ENCODE measurements around the gene OVCA2.

The OVCA2 gene

GRCh38 chr17:2054512-2055291 is 12.9 kb downstream of the OVCA2 start, which contains the start of gene HIC1:
Gene HIC1 (plus strand): TSS chr17:2055103. CDS start chr17:2056691, 1,588 bp downstream.
- no peak for DNase-seq

- no peak for DNase-seq
Measured at GRCh38 chr17:2055292-2056205, 13.7 kb downstream of the OVCA2 start.

- no peak for DNase-seq
Measured at GRCh38 chr17:2056206-2057174, 14.7 kb downstream of the OVCA2 start.

DNA sequence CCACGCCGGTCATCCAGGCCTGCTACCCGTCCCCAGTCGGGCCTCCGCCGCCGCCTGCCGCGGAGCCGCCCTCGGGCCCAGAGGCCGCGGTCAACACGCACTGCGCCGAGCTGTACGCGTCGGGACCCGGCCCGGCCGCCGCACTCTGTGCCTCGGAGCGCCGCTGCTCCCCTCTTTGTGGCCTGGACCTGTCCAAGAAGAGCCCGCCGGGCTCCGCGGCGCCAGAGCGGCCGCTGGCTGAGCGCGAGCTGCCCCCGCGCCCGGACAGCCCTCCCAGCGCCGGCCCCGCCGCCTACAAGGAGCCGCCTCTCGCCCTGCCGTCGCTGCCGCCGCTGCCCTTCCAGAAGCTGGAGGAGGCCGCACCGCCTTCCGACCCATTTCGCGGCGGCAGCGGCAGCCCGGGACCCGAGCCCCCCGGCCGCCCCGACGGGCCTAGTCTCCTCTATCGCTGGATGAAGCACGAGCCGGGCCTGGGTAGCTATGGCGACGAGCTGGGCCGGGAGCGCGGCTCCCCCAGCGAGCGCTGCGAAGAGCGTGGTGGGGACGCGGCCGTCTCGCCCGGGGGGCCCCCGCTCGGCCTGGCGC is 15.4 kb downstream of the OVCA2 start:
- no peak for DNase-seq

DNA sequence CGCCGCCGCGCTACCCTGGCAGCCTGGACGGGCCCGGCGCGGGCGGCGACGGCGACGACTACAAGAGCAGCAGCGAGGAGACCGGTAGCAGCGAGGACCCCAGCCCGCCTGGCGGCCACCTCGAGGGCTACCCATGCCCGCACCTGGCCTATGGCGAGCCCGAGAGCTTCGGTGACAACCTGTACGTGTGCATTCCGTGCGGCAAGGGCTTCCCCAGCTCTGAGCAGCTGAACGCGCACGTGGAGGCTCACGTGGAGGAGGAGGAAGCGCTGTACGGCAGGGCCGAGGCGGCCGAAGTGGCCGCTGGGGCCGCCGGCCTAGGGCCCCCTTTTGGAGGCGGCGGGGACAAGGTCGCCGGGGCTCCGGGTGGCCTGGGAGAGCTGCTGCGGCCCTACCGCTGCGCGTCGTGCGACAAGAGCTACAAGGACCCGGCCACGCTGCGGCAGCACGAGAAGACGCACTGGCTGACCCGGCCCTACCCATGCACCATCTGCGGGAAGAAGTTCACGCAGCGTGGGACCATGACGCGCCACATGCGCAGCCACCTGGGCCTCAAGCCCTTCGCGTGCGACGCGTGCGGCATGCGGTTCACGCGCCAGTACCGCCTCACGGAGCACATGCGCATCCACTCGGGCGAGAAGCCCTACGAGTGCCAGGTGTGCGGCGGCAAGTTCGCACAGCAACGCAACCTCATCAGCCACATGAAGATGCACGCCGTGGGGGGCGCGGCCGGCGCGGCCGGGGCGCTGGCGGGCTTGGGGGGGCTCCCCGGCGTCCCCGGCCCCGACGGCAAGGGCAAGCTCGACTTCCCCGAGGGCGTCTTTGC is 16.2 kb downstream of the OVCA2 start:
- DNase-seq = no peak

DNA sequence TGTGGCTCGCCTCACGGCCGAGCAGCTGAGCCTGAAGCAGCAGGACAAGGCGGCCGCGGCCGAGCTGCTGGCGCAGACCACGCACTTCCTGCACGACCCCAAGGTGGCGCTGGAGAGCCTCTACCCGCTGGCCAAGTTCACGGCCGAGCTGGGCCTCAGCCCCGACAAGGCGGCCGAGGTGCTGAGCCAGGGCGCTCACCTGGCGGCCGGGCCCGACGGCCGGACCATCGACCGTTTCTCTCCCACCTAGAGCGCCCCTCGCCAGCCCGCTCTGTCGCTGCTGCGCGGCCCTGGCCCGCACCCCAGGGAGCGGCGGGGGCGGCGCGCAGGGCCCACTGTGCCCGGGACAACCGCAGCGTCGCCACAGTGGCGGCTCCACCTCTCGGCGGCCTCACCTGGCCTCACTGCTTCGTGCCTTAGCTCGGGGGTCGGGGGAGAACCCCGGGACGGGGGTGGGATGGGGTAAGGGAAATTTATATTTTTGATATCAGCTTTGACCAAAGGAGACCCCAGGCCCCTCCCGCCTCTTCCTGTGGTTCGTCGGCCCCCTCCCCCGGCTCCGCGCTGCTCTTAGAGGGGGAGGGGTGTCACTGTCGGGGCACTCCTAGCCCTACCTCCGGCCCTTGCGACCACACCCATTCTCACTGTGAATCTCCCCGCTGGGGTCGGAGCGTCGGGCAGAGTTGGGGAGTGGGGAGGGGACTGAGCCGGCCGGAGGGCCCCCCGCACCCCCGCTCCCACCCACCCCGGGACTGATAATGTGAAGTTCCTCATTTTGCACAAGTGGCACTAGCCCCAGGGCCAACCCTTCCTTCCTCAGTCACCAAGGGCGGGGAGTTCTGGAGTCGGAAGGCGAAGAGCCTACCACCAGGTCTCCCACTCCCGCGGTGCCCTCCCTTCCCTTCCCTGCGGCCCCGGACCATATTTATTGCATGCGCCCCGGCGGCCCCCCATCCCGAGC is 17.0 kb downstream of the OVCA2 start:
- DNase-seq = no peak

GRCh38 chr17:2059547-2060384 is 17.9 kb downstream of the OVCA2 start:
- no peak for DNase-seq

DNA sequence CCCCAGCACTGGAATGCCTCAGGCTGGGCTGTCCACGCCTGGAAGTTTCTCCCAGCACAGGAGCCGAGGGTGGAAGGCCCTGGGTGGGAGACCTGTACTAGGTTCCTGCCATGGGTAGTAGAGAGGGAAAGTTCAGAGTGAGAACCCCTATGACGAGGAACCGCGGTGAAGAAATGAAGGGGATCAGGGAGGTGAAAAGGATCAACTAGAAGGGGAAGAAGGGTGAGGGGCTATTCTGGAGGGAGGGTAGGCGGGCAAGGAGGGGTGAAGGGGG is 18.5 kb downstream of the OVCA2 start:
- DNase-seq = no peak

DNA sequence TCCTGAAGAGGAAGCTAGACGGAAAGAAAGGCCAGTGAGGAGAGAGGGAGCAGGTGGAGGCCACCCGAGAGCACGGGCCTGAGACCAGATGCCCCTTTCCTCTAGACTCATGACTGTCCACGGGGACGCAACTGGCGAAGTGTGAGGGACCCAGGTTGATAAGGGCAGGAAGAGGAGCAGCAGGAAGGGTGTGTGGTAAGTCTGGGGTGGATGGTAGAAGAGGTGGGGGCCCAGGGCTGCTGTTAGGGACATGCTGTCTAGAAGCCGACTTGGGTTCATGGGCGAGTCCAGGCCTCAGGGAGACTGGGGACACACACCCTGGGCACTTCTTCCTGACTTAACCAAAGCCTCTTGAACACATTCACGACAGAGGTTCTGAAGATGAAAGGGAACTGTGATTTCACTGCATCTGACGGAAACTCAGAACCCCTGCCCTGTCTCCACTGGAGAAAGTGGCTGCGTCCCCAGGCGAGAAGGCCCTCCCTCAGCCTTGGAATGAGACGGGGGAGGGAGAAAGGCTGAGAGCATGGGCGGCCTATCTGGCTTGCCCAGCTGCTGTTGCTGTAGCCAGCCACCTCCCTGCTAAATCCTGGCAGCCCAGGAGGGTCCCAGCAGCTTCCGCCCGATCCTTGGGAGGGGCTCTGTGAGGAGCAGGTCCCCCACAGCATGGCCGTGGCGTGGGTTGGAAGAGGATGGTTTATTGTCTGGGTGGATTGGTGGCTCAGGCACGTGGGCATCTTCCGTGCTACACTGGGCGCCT is 19.0 kb downstream of the OVCA2 start:
- no peak for DNase-seq

DNA sequence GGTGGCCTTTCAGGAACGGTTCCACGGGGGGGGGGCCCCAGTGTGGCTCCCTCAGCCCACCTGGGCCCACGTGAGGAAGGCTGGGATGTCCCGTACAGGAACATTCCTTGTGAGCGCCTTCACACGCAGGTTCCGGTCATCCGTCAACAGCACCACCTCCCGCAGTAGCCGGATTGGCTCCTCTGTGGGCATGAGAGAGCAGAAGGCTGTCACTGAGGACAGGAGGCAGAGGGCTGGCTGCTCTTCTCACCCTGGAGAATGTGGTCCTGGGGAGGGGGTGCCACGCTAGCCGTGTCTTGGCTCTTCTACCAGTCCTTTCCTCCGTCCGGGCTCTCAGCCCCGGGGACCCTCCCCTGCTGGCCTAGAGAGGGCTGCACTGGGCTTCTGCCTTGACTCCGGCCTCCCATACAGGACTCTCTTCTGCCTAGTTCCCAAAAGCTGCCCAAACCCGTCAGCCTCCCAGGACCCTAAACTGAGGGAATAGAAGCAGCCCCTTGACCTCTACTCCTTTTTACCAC is 19.7 kb downstream of the OVCA2 start:
- no peak for DNase-seq

GRCh38 chr17:2062571-2063183 is 20.9 kb downstream of the OVCA2 start:
- no peak for DNase-seq

GRCh38 chr17:2063261-2064146 is 21.7 kb downstream of the OVCA2 start:
- no peak for DNase-seq

DNA sequence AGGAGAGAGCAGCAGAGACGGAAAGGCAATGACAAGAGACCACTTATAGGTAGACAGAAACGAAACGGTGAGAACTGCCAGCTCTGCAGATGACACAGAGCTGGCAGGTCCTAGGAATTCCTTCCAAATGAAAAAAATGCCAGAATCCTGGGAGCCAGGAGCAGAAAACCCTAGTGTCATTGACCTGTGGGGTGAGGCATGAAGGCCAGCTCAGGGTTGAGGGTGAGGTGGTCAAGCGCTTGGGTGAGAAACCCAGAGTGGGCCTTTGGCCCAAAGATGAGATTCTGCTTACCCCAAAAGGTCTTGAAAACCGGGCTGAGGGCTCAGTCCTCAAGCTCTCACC is 22.3 kb downstream of the OVCA2 start:
- DNase-seq = no peak

GRCh38 chr17:2064520-2064971 is 22.7 kb downstream of the OVCA2 start:
- DNase-seq = no peak

- no peak for DNase-seq
Measured at GRCh38 chr17:2064980-2065785, 23.4 kb downstream of the OVCA2 start.

- DNase-seq = no peak
Measured at GRCh38 chr17:2065949-2066400, 24.2 kb downstream of the OVCA2 start.
